ENCODE data around the gene CIB4.
A peak's percentile ranks its signal among the peaks of the same experiment; 100 is the strongest.
"Not testable (repeated sequence)": the region's sequence is repeated elsewhere in the genome, so short reads cannot be mapped to it uniquely, and the experiment has no call there.

Gene CIB4

DNA sequence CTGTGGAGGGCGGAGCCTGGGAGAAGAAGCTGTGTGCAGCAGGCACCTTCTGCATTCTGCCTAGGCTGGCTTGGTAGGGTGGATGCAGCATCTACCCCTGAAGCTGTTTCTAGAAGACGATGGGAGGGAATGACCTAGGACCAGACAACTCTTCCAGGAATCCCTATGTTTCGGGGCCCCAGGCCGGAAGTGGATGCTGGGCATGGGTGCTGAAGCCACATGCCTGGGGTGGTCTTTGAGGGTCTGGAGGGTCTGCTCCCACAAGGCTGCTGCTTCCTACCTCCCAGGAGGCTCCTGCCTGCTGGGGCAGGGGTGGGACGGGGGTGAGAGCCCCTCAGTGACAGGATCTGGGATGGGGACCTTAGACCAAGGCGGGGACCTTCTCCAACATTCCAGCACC lies 61.0 kb downstream of the CIB4 start:
- no peak for DNase-seq

DNA sequence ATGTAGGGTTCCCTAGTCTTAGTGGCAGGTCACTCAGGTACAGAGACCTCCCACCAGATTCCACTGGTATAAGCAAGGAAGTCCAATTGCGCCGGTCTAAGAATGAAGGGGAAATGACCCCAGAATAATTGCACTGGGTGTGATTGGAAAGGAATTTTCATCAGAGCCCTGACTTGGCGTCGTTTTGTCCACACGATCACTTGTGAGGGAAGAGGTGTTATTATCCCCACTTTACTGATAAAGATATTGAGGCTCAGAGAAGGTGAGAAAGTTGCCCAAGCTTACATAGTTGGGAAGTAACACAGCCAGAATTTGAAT lies 61.5 kb downstream of the CIB4 start:
- no peak for DNase-seq

GRCh38 chr2:26579025-26579722 lies 62.0 kb downstream of the CIB4 start:
- DNase-seq: no peak

DNA sequence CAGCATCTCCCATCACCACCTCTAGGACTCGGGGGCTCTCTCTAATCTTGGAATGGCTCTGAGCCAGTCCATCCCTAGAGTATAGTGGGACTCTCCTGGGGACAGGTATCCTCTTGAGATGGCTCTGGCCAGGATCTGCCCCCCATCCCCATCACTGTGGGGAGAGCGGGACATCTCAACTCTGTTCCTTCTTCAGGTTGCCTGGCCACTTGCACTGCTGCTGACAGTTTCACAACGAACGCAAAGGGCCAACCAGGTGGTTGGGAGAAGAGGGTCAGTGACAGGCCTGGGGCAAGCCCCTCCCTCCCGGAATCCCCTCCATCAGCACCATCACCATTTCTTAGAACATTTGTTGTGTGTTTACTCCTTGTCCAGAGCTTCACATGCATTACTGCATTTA lies 62.6 kb downstream of the CIB4 start:
- DNase-seq: no peak

GRCh38 chr2:26578113-26578458 lies 63.1 kb downstream of the CIB4 start:
- DNase-seq: no peak

GRCh38 chr2:26577442-26578112 lies 63.6 kb downstream of the CIB4 start:
- peak; percentile 38 to 56 for DNase-seq

DNA sequence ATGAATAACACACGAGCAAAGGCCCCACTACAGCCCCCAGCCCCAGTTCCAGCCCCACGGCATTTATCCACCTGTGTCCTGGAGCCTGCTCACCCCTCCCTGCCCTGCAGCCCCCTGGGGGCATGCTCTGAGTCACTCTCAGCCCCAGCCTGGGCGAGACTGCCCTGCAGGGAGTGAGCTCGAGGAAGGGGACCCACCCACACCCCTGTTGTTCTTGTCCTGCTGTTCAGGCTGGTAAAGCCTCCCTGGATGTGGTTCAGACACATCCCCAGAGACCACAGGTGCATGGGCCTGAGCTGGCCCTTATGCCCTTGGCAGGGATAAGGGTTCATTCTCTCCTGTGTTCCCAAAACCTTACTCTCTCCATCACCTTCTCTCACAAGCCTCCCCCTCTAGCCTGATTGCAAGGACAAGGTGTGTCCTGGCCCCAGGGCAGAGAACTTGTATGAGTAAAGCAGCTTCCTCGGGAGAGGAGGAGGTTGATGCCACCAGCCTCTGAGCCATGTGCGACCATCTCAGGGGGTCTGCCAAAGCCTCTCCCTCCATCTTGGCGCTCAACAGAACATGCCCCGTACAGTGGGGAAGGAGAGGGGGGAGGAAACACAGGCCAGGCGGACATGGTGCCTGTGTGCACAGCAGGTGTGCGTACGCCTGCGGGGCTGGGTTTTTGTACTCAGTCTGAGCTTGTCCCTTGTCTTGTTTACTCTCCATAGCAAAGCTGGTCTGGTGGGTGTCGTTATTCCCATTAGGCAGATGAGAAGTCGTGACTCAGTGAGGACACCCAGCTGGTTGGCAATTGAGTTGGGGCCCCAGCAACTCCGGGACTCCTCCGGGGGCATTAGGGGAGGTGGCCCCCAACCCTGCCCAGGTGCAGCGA lies 64.4 kb downstream of the CIB4 start:
- DNase-seq: no peak

GRCh38 chr2:26575836-26576564 lies 65.2 kb downstream of the CIB4 start:
- no peak for DNase-seq

- DNase-seq: no peak
Measured at GRCh38 chr2:26574900-26575560, 66.1 kb downstream of the CIB4 start.

GRCh38 chr2:26574066-26574899 lies 66.9 kb downstream of the CIB4 start:
- no peak for DNase-seq

DNA sequence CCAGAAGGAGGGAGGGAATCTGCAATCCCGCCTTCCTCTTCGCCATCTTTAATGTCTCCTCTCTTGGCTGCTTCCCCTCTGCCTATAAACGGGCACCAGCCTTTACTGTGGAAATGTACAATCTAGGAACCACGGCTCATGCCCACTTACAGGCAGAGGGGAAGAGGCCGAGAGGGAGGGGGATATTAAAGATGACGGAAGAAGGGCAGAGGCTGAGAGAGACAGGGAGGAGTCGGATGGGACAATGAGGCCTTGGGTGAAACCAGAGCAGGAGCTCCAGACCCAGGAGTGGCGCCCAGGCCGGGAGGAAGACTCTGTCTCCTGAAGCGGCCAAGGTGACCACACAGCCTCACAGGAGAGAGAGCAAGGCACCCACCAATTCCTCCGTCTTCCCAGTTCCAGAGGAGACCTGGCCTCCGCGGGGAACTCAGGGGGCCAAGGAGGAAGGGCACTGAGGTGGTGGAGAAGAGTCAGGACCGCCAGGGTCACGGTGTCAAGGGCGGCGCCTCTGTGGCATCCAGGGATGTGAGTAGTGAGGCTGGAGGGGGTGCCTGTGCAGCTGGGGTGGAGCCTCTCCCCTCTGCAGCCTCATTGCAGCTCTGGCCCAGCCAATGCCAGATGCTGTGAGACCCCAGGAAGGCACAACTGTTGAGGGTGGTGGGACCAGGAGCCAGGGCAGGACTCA lies 67.8 kb downstream of the CIB4 start:
- DNase-seq: no peak

- no peak for DNase-seq
Measured at GRCh38 chr2:26572591-26572990, 68.6 kb downstream of the CIB4 start.

GRCh38 chr2:26571316-26571715 lies 69.8 kb downstream of the CIB4 start:
- DNase-seq: no peak

GRCh38 chr2:26570083-26570430 lies 71.1 kb downstream of the CIB4 start:
- no peak for DNase-seq

- DNase-seq: no peak
Measured at GRCh38 chr2:26569216-26570082, 71.7 kb downstream of the CIB4 start.

DNA sequence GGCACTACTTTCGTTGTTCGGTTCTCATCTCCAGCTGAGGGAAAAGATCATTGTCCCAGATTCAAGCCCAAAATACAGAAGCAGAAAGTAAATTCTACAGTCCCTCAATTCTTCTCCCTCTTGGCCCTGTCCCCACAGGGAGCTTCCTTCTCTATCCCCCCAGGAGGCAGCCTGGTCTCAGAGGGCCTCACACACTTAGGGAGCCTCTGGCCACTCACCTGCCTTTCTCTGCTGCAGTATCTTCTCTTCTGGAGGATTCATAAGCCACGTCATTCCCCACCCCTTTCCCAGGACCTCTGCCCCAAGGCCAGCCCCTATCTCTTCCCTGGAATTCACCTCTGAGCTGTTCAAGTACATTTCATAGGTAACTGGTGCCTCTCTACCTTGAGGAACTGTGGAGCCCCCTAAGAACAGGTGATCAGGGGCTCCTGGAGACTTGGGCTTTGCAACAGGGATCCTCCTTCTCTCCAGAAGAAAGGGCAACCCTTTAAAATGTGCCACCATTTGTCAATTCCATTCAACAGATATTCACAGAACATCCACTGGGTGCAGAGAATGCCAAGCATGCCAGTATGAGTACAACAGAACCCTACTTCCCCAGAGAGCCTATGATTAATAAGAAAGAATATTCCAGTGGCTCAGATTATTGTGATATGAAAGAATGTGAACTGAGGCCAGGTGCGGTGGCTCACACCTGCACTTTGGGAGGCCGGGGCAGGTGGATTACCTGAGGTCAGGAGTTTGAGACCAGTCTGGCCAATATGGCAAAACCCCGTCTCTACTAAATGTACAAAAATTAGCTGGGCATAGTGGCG lies 72.9 kb downstream of the CIB4 start:
- no peak for DNase-seq

- DNase-seq: no peak
Measured at GRCh38 chr2:26567534-26567933, 73.6 kb downstream of the CIB4 start.

DNA sequence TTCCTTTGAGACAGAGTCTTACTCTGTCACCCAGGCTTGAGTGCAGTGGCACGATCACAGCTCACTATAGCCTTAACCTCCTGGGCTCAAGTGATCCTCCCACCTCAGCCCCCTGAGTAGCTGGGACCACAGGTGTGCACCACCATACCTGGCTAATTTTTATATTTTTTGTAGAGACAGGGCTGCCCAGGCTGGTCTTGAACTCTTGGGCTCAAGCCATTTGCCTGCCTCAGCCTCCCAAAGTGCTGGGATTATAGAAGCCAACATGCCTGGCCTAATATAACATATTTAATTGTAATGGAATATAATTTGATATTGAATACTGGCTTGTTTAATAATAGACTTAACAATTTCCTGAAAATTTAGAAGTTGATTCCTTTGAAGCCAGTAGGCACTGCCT lies 74.4 kb downstream of the CIB4 start:
- DNase-seq: not testable (repeated sequence)

- DNase-seq: no peak
Measured at GRCh38 chr2:26566081-26566375, 75.1 kb downstream of the CIB4 start.
